HepG2 (cell line): Measurements from ENCODE around the gene FGFR4. TPM values are rescaled to one million over a fixed set of nuclear protein-coding genes. Genes with fewer than 3 reads are reported as not detected.

Source experiments
- ATAC-seq: fragments of 200-7000 bp; cut with Tn5 transposase; 3 replicates; pipeline ENCODE4 v1.9.1; 2020; ENCODE audit warnings: mild to moderate bottlenecking, moderate library complexity
- BruUV-seq: library from RNA; stranded (reverse); fragments of 400-500 nt; replicated peaks from 2 replicates; lab custom pipeline; 2021; lab: Mats Ljungman, UMichigan
- CTCF ChIA-PET: fragments of 300-600 bp; formaldehyde crosslinking; extraction: SDS; loops from one replicate; lab custom pipeline; 2021; ENCODE audit warnings: low total read pairs, inconsistent platforms, low intra/inter-chr PET ratio; lab: Yijun Ruan, JAX
- POLR2A ChIA-PET: fragments of 350-600 bp; sonication (Branson Sonifier 250); formaldehyde crosslinking; loops from one replicate; lab custom pipeline; 2020; ENCODE audit warnings: antibody characterized with exemption, inconsistent platforms; lab: Yijun Ruan, JAX
- DNase-seq: peaks from one replicate; pipeline ENCODE4 v3.0.0-alpha.2; 2015; ENCODE audit warnings: low spot score
- FAIRE-seq: peaks from 3 replicates; lab custom pipeline; 2011; peaks lifted over from hg19 to GRCh38; lab: Jason Lieb, UNC
- H2AFZ ChIP-seq: one replicate; pipeline ENCODE4 v1.6.1; 2011; ENCODE audit warnings: low read length, inconsistent platforms
- H3K27ac ChIP-seq: fragments of 300-600 bp; 3 replicates; pipeline ENCODE4 v1.8.0; 2011; ENCODE audit warnings: mixed run types, mild to moderate bottlenecking, mixed read lengths, low read length, inconsistent platforms; ENCODE audit not compliant: insufficient read depth; ENCODE audit errors: extremely low read length
- H3K27me3 ChIP-seq, 2 experiments: fragments of 200-600 bp in 1 of 2; 2 replicates in 1 of 2; 3 replicates in 1 of 2; pipeline versions ENCODE4 v1.6.0 to v1.8.0; 2011; ENCODE audit warnings: low read length in 2 of 2, mild to moderate bottlenecking in 2 of 2, moderate library complexity in 2 of 2, inconsistent platforms in 1 of 2; ENCODE audit not compliant: insufficient read depth in 2 of 2, control insufficient read depth in 1 of 2
- H3K36me3 ChIP-seq, 2 experiments: fragments of 200-600 bp in 1 of 2; replicated peaks in 1 of 2; 2 replicates in 1 of 2; 3 replicates in 1 of 2; pipeline versions ENCODE4 v1.5.1 to v1.8.0; 2011; ENCODE audit warnings: low read length in 2 of 2, inconsistent platforms in 1 of 2; ENCODE audit not compliant: insufficient read depth in 2 of 2, control insufficient read depth in 1 of 2
- H3K4me1 ChIP-seq: 2 replicates; pipeline ENCODE4 v1.5.1; 2012; ENCODE audit warnings: low read length, inconsistent platforms; ENCODE audit not compliant: insufficient read depth
- H3K4me2 ChIP-seq: 2 replicates; pipeline ENCODE4 v1.6.0; 2011; ENCODE audit warnings: low read depth, low read length, inconsistent platforms
- H3K4me3 ChIP-seq, 3 experiments: fragments of 200-600 bp in 1 of 3; sonication (generic), shearing (Covaris generic) in 1 of 3; replicated peaks in 1 of 3; 2 replicates each; pipeline ENCODE4 v1.5.1; 2011 to 2016; ENCODE audit warnings: low read length in 3 of 3, inconsistent platforms in 2 of 3, low read depth in 2 of 3, mild to moderate bottlenecking in 2 of 3, control low read depth in 1 of 3, mixed read lengths in 1 of 3; ENCODE audit not compliant: insufficient read depth in 1 of 3
- H3K79me2 ChIP-seq: one replicate; pipeline ENCODE4 v1.6.1; 2011; ENCODE audit warnings: low read length, inconsistent platforms; ENCODE audit not compliant: insufficient read depth
- H3K9ac ChIP-seq: 2 replicates; pipeline ENCODE4 v1.6.0; 2011; ENCODE audit warnings: mild to moderate bottlenecking, low read depth, low read length, inconsistent platforms; ENCODE audit not compliant: insufficient read depth
- H3K9me3 ChIP-seq: 2 replicates; pipeline ENCODE4 v1.5.1; 2012; ENCODE audit warnings: mild to moderate bottlenecking, low read length
- H4K20me1 ChIP-seq: 2 replicates; pipeline ENCODE4 v1.6.0; 2011; ENCODE audit warnings: inconsistent platforms, mild to moderate bottlenecking, low read length, moderate library complexity; ENCODE audit not compliant: insufficient read depth
- AGO2 ChIP-seq: fragments of 200-400 bp; formaldehyde crosslinking; optimal IDR thresholded peaks from 2 replicates; pipeline ENCODE3; 2017; ENCODE audit warnings: mild to moderate bottlenecking, low read depth, low read length, moderate library complexity
- DNMT1 ChIP-seq: sonication (generic); formaldehyde crosslinking; IDR thresholded peaks from 2 replicates; pipeline ENCODE4 v1.5.1; 2020; ENCODE audit warnings: mild to moderate bottlenecking, missing genetic modification reagents
- FOXC1 ChIP-seq: sonication (generic); formaldehyde crosslinking; IDR thresholded peaks from 2 replicates; pipeline ENCODE4 v1.8.0; 2022; ENCODE audit warnings: mild to moderate bottlenecking, missing genetic modification reagents, borderline replicate concordance
- GLI4 ChIP-seq: sonication (generic); formaldehyde crosslinking; IDR thresholded peaks from 2 replicates; pipeline ENCODE4 v1.5.1; 2020; ENCODE audit warnings: missing genetic modification reagents, mild to moderate bottlenecking, moderate library complexity, borderline replicate concordance
- GTF2F1 ChIP-seq: fragments of 150-350 bp; IDR thresholded peaks from 2 replicates; pipeline ENCODE4 v1.6.1; 2014; ENCODE audit warnings: low read length
- HNRNPUL1 ChIP-seq: fragments of 200-400 bp; formaldehyde crosslinking; IDR thresholded peaks from 2 replicates; pipeline ENCODE4 v1.6.1; 2017; ENCODE audit warnings: low read depth, mild to moderate bottlenecking, low read length, moderate library complexity
- IRF9 ChIP-seq: sonication (generic); formaldehyde crosslinking; IDR thresholded peaks from 2 replicates; pipeline ENCODE4 v1.8.0; 2022; ENCODE audit warnings: missing genetic modification reagents, mild to moderate bottlenecking, borderline replicate concordance
- KDM2A ChIP-seq: sonication (generic); formaldehyde crosslinking; IDR thresholded peaks from 2 replicates; pipeline ENCODE4 v1.4.0; 2020; ENCODE audit warnings: low read depth, missing genetic modification reagents, borderline replicate concordance
- MIER2 ChIP-seq: IDR thresholded peaks from 2 replicates; pipeline ENCODE4 v1.6.1; 2016; ENCODE audit warnings: missing biosample characterization, missing genetic modification reagents
- NCOA2 ChIP-seq: sonication (generic); formaldehyde crosslinking; IDR thresholded peaks from 2 replicates; pipeline ENCODE4 v1.8.0; 2022; ENCODE audit warnings: inconsistent platforms
- NFE2L1 ChIP-seq: sonication (generic); formaldehyde crosslinking; IDR thresholded peaks from 2 replicates; pipeline ENCODE4 v1.4.0; 2020; ENCODE audit warnings: missing genetic modification reagents, mild to moderate bottlenecking, borderline replicate concordance
- SALL1 ChIP-seq: sonication (generic); formaldehyde crosslinking; IDR thresholded peaks from 2 replicates; pipeline ENCODE4 v1.8.0; 2022; ENCODE audit warnings: mild to moderate bottlenecking, missing genetic modification reagents
- SNAI1 ChIP-seq: sonication (generic); formaldehyde crosslinking; IDR thresholded peaks from 2 replicates; pipeline ENCODE4 v1.5.0; 2020; ENCODE audit warnings: mild to moderate bottlenecking, missing genetic modification reagents, borderline replicate concordance
- TGIF2 ChIP-seq: IDR thresholded peaks from 2 replicates; pipeline ENCODE4 v1.6.1; 2016; ENCODE audit warnings: control low read depth, missing compliant biosample characterization
- TIGD3 ChIP-seq: sonication (generic); formaldehyde crosslinking; IDR thresholded peaks from 2 replicates; pipeline ENCODE4 v1.5.1; 2020; ENCODE audit warnings: mild to moderate bottlenecking, missing genetic modification reagents, borderline replicate concordance
- YEATS4 ChIP-seq: sonication (generic); formaldehyde crosslinking; IDR thresholded peaks from 2 replicates; pipeline ENCODE4 v1.4.0; 2020; ENCODE audit warnings: missing genetic modification reagents, borderline replicate concordance
- ZC3H13 ChIP-seq: sonication (generic); formaldehyde crosslinking; IDR thresholded peaks from 2 replicates; pipeline ENCODE4 v1.8.1; 2023; ENCODE audit warnings: mild to moderate bottlenecking, missing genetic modification reagents, moderate library complexity
- ZKSCAN5 ChIP-seq: sonication (generic); formaldehyde crosslinking; IDR thresholded peaks from 2 replicates; pipeline ENCODE4 v1.5.1; 2020; ENCODE audit warnings: mild to moderate bottlenecking, missing genetic modification reagents
- ZMYM4 ChIP-seq: sonication (generic); formaldehyde crosslinking; IDR thresholded peaks from 2 replicates; pipeline ENCODE4 v1.8.1; 2023; ENCODE audit warnings: mild to moderate bottlenecking, missing genetic modification reagents
- ZNF713 ChIP-seq: sonication (generic); formaldehyde crosslinking; IDR thresholded peaks from 2 replicates; pipeline ENCODE4 v1.4.0; 2020; ENCODE audit warnings: mild to moderate bottlenecking, missing genetic modification reagents
- ZNF766 ChIP-seq: sonication (generic); formaldehyde crosslinking; IDR thresholded peaks from 2 replicates; pipeline ENCODE4 v1.5.0; 2020; ENCODE audit warnings: missing genetic modification reagents, borderline replicate concordance
- WGBS: methylation state at CpG from one replicate; pipeline ENCODE4 v1.1.6; 2017; ENCODE audit warnings: low lambda C conversion rate; 5-methylcytosine and 5-hydroxymethylcytosine counted together
- in situ Hi-C: cut with HindIII; loops from 2 replicates; pipeline ENCODE4 v1.10.0; 2017; ENCODE audit warnings: low pct_unique_long_range_greater_than_20kb; ENCODE audit not compliant: extremely low pct_ligation_motif_present
- intact Hi-C: fragments of 100-400 bp; cut with micrococcal nuclease; formaldehyde crosslinking; loops from one replicate; pipeline ENCODE4 v1.10.0; 2022; ENCODE audit not compliant: unreplicated experiment
- polyA plus RNA-seq, 8 experiments: library from polyadenylated mRNA; depleted of rRNA in 3 of 8; stranded (reverse) in 7 of 8; unstranded in 1 of 8; fragments of >200 nt; fragmentation: Illumina TruSeq in 4 of 8; extraction: Trizol in 4 of 8; gene quantifications; 2 replicates each; pipeline versions ENCODE4 v1.2.1 to v1.2.3, GENCODE V29; 2011 to 2016; ENCODE audit warnings: low read depth in 4 of 8, missing spikeins in 1 of 8, mixed read lengths in 1 of 8; ENCODE audit not compliant: insufficient read depth in 1 of 8
- total RNA-seq, 5 experiments: library from RNA; depleted of rRNA; stranded (reverse); fragments of >200 nt; fragmentation: Illumina TruSeq; extraction: Trizol; gene quantifications; 2 replicates each; pipeline ENCODE4 v1.2.3, GENCODE V29; 2016; ENCODE audit warnings: low read depth in 1 of 5

The FGFR4 gene
- total and polyA plus RNA-seq, 2 of the 13 experiments (the other 11 are each of a cell fraction or from before 2014, with no cell fraction given): 129 to 219 TPM

- peak overlapping the region in 1 of 3 experiments; percentile 32; a peak in 1 of 6 replicates for H3K4me3 ChIP-seq
- TF ChIP-seq ZMYM4 (CRISPR knock-in tag): 0 out of 2 replicates have a peak, but pooled peaks have one; percentile 29
- TF ChIP-seq GLI4: no peak
- TF ChIP-seq SNAI1 (CRISPR knock-in tag): no peak
- TF ChIP-seq AGO2: no peak
- TF ChIP-seq NFE2L1 (CRISPR knock-in tag): no peak
- no peak for TF ChIP-seq YEATS4 (CRISPR knock-in tag)
- TF ChIP-seq ZKSCAN5 (CRISPR knock-in tag): no peak
- TF ChIP-seq DNMT1 (CRISPR knock-in tag): 0 out of 2 replicates have a peak, but pooled peaks have one; percentile 55
- TF ChIP-seq IRF9 (CRISPR knock-in tag): peak; percentile 55; the same call in 1 of the 2 replicates
- no peak for TF ChIP-seq ZC3H13
- no peak for TF ChIP-seq MIER2 (CRISPR knock-in tag)
- peak; percentile 75 for TF ChIP-seq SALL1 (CRISPR knock-in tag)
- no peak for TF ChIP-seq HNRNPUL1
- no peak for TF ChIP-seq TIGD3 (CRISPR knock-in tag)
- no peak for TF ChIP-seq ZNF713
- 0 out of 2 replicates have a peak, but pooled peaks have one; percentile 21 for TF ChIP-seq FOXC1 (CRISPR knock-in tag)
- no peak for TF ChIP-seq GTF2F1
- TF ChIP-seq NCOA2 (CRISPR knock-in tag): peak; percentile 43
- TF ChIP-seq KDM2A (CRISPR knock-in tag): peak; percentile 38; the same call in 1 of the 2 replicates
- no peak for TF ChIP-seq ZNF766 (CRISPR knock-in tag)
- peak; percentile 73 for TF ChIP-seq TGIF2 (CRISPR knock-in tag)
Measured at GRCh38 chr5:177111720-177112394, 25.1 kb downstream of the FGFR4 start.

More at GRCh38 chr5:177111720-177112394, 25.1 kb downstream of the FGFR4 start:
- intact Hi-C loops (loop anchor here (1.0 kb wide), 1 partner anchor 40 kb away; no protein-coding TSS in a partner anchor), in situ Hi-C loops (loop anchor here (5.0 to 25.0 kb wide), 3 partner anchors 40 to 350 kb away; partner anchors contain the start of genes DBN1, PRELID1 and RAB24)
- FAIRE-seq (peak; percentile 67), ATAC-seq (peak; percentile 69), DNase-seq (peak; percentile 67)
- no peak overlapping the region for H3K9ac ChIP-seq
- H3K4me2 ChIP-seq: peak overlapping the region; percentile 71
- H3K36me3 ChIP-seq: no peaks in the 10 kb centered on the region
- peak overlapping the region; percentile 56 for H2AFZ ChIP-seq
- BruUV-seq: no TSS peak
- no peaks in the 10 kb centered on the region for H3K27me3 ChIP-seq
- no peaks in the 10 kb centered on the region for H3K79me2 ChIP-seq
- WGBS: 17% methylated on average over 11 of the region's 12 CpGs
- ChIA-PET POLR2A (interaction anchor here (0.9 to 13.2 kb wide), 3 partner anchors 24 to 106 kb away, joined by 3 to 293 read pairs (median 13); partner anchors contain the start of gene FGFR4), CTCF (interaction anchor here (0.8 to 4.6 kb wide), 3 partner anchors 25 to 343 kb away, joined by 4 to 54 read pairs (median 10); partner anchors contain the start of gene FGFR4)
- no peaks in the 10 kb centered on the region for H3K9me3 ChIP-seq
- no peak overlapping the region for H3K27ac ChIP-seq
- no peaks in the 10 kb centered on the region for H4K20me1 ChIP-seq
- H3K4me1 ChIP-seq: peaks cover 70% of the 10 kb centered on the region
